ENCODE data around the gene LAMA2.

Gene LAMA2

GRCh38 chr6:129454488-129454887 lies 571.5 kb downstream of the LAMA2 start:
- no peak for DNase-seq (ENCODE audit: low spot score)

- DNase-seq (ENCODE audit: low spot score) = peak; percentile 39
Measured at GRCh38 chr6:129455126-129455769, 572.3 kb downstream of the LAMA2 start.

- no peak for DNase-seq (ENCODE audit: low spot score)
Measured at GRCh38 chr6:129460221-129460620, 577.3 kb downstream of the LAMA2 start.

GRCh38 chr6:129469070-129469662 lies 586.2 kb downstream of the LAMA2 start:
- DNase-seq (ENCODE audit: low spot score) = no peak

GRCh38 chr6:129472239-129472638 lies 589.3 kb downstream of the LAMA2 start:
- no peak for DNase-seq (ENCODE audit: low spot score)

GRCh38 chr6:129473546-129473945 lies 590.6 kb downstream of the LAMA2 start:
- no peak for DNase-seq (ENCODE audit: low spot score)

- DNase-seq (ENCODE audit: low spot score) = no peak
Measured at GRCh38 chr6:129475477-129476247, 592.7 kb downstream of the LAMA2 start.

GRCh38 chr6:129476248-129476564 lies 593.3 kb downstream of the LAMA2 start:
- no peak for DNase-seq (ENCODE audit: low spot score)

GRCh38 chr6:129476810-129477209 lies 593.9 kb downstream of the LAMA2 start:
- no peak for DNase-seq (ENCODE audit: low spot score)

GRCh38 chr6:129478379-129478778 lies 595.4 kb downstream of the LAMA2 start:
- no peak for DNase-seq (ENCODE audit: low spot score)

GRCh38 chr6:129481706-129482105 lies 598.8 kb downstream of the LAMA2 start:
- no peak for DNase-seq (ENCODE audit: low spot score)

GRCh38 chr6:129485746-129486145 lies 602.8 kb downstream of the LAMA2 start:
- no peak for DNase-seq (ENCODE audit: low spot score)

- no peak for DNase-seq (ENCODE audit: low spot score)
Measured at GRCh38 chr6:129486327-129486726, 603.4 kb downstream of the LAMA2 start.

- no peak for DNase-seq (ENCODE audit: low spot score)
Measured at GRCh38 chr6:129488313-129488712, 605.4 kb downstream of the LAMA2 start.

- DNase-seq (ENCODE audit: low spot score) = no peak
Measured at GRCh38 chr6:129489215-129489765, 606.4 kb downstream of the LAMA2 start.

GRCh38 chr6:129490521-129491255 lies 607.8 kb downstream of the LAMA2 start:
- DNase-seq (ENCODE audit: low spot score) = peak; percentile 90

- DNase-seq (ENCODE audit: low spot score) = no peak
Measured at GRCh38 chr6:129491436-129491835, 608.5 kb downstream of the LAMA2 start.

GRCh38 chr6:129492260-129492659 lies 609.3 kb downstream of the LAMA2 start:
- no peak for DNase-seq (ENCODE audit: low spot score)

GRCh38 chr6:129493354-129493902 lies 610.5 kb downstream of the LAMA2 start:
- no peak for DNase-seq (ENCODE audit: low spot score)

GRCh38 chr6:129494099-129494498 lies 611.2 kb downstream of the LAMA2 start:
- DNase-seq (ENCODE audit: low spot score) = no peak

- DNase-seq (ENCODE audit: low spot score) = no peak
Measured at GRCh38 chr6:129494586-129494985, 611.6 kb downstream of the LAMA2 start.

GRCh38 chr6:129495652-129496051 lies 612.7 kb downstream of the LAMA2 start:
- DNase-seq (ENCODE audit: low spot score) = no peak
